HG03060 (cell line): Measurements from ENCODE around the gene TLE5.
"Not testable (repeated sequence)": the region's sequence is repeated elsewhere in the genome, so short reads cannot be mapped to it uniquely, and the experiment has no call there.

ENCODE experiments used
- ATAC-seq: cut with Tn5 transposase; IDR thresholded peaks from one replicate; pipeline ENCODE4 v1.9.1; 2021; ENCODE audit warnings: low read depth, moderate number of reproducible peaks; ENCODE audit not compliant: unreplicated experiment

The TLE5 gene

GRCh38 chr19:3027981-3028304 is 34.4 kb downstream of the TLE5 start:
- no peak for ATAC-seq

DNA sequence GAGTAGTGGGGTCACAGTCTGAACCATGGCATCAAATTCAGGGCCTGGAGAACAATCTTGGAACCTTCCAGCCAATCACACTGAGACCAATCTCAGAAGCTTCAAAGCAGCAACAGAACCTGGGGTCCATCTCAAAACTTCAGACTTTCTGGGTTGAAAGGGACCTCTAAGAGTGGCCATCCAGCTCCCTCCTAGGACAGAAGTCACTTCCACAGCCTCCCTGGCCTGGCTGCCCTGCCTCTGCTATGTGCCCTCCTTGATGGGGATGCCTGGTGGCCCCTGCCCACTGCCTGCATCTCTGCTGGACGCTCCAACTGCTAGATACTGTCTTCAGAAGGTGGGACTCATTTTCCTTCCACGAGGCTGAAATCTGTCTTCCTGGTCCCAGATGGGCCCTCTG is 35.0 kb downstream of the TLE5 start:
- ATAC-seq = no peak

- no peak for ATAC-seq
Measured at GRCh38 chr19:3026768-3027167, 35.5 kb downstream of the TLE5 start.

GRCh38 chr19:3025549-3025886 is 36.8 kb downstream of the TLE5 start:
- ATAC-seq = no peak

DNA sequence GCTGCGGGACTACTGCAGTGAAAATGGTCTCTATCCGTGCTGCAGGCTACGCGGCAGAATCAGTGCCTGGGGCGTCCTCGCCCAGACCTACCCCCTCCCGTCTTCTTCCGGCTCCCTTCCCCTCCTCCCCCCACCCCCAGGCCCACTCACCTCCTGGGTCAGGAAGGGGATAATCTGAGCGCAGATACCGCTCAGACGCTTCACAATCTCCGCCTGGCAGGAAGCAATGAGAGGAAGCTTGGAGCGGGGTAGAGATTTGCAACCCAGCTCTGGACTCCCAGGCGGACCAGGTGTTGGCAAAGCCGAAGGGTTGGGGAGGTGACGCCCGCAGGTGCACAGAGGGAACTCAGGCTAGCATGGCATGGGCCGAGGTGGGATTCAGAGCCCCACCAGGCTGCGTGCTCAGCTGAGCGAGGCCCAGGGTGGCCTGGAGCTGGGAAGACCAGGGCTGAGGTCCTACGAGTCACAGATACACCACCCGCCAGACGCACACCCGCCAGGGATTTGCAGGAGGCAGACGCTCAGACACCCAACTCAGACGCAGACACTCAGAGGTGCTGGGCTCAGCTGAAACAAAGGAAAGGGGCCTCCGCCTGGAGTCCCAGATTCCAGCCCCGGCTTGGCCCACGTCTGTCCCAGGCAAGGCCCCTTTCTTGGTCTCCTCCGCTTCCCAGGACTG is 37.3 kb downstream of the TLE5 start:
- no peak for ATAC-seq

DNA sequence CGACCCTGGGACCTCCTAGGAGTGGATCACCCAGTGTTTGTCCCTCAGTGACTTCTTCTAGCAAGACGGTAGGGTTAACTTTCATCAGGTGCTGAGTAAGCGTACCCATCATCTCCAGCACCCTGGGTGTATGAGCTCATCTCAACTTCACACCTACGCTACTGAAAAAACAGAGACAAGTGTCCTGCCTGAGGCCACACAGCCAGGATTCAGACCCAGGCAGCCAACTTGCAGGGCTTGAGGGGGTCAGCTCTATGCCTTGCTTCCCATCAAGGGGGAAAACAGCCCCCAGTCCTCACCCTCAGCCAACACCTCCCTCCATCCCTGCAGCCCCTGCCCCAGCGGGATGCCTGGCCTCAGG is 37.8 kb downstream of the TLE5 start:
- ATAC-seq = no peak

DNA sequence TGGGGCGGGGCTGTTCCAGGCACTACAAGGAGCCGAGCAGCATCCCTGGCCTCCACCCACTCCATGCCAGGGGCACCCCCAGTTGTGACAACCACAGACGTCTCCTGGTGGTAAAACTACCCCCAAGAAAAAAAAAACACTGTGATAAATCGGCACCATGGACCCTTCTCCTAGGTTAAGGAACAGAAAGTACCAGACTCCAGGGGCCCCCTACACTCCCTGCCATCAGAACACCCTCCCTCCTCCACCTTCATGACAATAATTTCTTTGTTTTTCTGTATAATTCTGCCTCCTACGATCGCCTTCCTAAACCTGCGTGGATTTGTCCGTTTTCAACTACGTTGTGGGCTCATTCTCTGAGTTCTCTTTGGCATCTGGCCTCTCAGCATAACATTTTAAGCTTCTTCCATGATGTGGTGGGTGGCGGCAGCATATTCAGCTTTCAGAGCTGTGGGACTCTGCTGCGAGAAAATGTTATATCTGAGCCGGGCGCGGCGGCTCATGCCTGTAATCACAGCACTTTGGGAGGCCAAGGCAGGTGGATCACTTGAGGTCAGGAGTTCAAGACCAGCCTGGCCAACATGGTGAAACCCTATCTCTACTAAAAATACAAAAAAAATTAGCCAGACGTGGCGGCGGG is 41.9 kb downstream of the TLE5 start:
- no peak for ATAC-seq

DNA sequence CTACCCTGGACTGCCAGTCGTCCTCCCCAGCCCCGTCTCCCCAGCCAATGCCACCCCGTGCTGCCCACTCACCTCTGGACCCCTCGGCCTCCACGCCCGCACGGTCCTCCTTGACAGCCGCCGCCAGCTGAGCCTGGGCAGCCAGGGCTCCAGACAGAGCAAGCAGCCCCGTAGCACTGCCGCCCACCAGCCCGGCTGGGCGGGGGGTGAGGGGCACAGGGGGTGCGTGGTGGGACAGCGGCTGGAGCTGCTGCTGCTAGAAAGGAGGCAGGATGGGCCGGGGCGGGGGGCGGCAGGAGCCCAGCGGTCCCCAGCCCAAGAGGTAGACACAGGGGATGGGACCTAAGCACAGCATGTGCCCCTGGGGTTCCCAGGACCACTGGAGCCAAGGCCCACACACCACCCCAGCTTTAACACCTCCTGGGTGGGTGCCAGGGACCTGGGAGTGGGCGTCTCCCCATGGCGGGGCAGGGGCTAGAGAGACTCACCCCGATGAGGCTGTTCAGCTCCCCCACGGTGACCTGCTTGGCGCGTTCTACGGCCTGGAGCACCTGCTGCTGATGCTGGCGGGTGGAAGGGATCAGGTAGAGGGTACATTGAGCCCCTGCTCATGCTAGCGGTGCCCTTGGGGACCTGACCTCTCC is 43.0 kb downstream of the TLE5 start:
- ATAC-seq = no peak

DNA sequence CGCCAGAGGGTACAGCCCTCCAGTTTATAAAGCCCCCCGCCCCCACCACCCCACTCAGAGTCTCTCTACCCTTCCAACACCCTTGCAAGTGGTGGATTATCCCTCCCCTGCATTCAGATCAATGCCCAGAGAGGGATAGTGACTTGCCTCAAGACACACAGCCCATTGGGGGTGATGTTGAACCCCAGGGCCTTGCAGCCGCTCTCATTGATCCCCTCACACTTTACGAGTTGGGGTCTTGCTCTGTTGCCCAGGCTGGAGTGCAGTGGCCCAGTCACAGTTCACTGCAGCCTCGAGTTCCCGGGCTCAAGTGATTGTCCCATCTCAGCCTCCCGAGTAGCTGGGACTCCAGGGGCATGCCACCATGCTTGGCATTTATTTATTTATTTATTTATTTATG is 44.4 kb downstream of the TLE5 start:
- ATAC-seq = no peak

DNA sequence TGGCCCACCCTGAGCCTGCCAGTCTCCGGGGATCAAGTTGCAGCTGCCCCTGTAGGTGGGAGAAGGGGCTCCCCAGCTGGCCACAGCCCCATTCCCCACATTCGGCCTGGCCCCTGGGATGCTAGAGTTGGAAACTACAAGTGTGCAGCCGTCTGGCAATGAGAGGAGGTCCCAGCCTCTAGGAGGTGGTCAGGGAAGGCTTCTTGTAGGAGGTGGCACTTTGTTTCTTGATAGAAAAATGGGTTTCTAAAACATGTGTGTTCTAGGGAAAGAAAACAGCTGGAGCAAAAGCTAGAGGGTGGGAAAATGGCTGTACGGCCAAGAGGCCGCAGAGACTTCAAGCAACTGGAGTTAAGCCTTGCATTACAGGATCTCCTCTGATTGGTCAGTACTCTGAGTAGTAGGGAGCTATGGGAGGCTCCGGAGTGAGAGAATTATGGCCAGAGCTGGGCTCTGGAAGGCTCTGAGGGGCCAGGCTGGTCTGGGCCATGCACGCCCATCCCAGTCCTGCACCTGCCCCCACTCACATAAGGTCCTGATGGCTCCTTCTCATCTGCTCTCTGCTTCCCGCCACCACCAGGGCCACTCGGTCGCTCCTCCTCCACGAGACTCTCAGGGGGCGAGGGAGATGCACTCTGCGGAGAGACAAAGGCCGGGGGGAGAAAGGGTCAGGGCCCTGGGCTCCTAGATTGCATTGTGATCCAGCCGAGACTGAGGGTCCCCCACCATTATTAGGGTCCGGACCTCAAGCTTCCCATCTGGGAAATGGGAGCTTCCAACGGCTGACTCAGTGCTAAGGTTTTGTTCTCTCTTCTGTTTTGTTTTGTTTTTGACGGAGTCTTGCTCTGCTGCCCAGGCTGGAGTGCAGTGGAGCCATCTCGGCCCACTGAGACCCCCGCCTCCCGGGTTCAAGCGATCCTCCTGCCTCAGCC is 46.9 kb downstream of the TLE5 start:
- ATAC-seq = no peak

DNA sequence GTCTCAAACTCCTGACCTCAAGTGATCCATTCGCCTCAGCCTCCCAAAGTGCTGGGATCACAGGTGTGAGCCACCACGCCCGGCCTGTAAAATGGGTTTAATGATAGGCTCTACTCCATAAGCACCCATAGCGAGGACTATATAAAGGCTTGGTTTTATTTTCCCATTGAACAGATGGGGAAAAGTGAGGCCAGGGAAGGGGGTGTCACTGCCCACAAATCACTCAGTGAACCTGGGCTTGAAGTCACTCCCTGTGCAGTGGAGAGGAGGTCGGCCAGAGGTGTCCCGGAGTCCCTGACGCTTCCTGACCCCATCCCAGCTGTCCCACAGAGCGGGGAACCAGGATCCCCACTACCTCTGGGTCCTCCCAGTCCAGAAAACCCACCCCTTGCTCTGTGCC is 48.2 kb downstream of the TLE5 start:
- no peak for ATAC-seq

DNA sequence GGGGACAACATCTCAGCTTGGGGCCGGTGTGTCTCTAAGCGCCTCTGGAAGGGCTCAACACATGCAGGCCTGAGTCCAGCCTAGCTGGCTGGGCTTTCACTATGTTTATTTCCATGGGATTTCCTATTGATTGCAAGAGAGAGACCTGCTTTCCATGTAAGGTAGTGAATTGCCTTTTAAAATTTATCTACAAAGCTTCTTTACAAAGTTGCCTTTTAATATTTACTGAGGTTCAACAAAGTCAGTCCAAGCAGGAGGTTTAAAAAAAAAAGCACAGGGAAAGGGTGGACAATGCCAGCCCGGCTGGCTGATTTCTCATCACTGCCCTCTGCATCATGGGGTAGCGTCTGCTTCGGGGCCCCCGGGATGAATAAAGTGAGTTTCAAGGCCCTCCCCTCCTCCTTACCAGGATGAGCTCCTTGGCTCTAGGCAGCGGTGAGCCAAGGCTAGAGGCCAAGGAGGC is 49.0 kb downstream of the TLE5 start:
- ATAC-seq = no peak

GRCh38 chr19:3012621-3013262 is 49.6 kb downstream of the TLE5 start:
- no peak for ATAC-seq

GRCh38 chr19:3012059-3012458 is 50.2 kb downstream of the TLE5 start:
- not testable (repeated sequence) for ATAC-seq

- no peak for ATAC-seq
Measured at GRCh38 chr19:3010871-3011270, 51.4 kb downstream of the TLE5 start.

DNA sequence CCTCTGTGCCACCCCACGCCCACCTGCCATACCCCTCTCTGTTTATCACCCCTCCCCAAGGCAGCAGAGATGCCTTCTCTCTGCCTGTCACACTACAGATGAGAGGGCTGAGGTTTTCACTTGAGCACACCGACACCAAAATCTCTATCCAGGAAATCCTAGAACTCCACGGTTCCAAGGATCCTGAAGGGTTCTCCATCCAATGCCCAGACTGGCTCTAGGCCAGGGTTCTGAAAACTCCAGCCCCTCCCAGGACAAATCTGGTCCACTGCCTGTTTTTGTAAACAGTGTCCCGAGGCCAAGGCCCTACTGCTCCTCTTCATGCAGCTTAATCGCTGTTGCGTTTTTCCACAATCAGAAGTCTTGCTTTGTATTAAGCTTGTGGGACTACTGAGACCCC is 53.3 kb downstream of the TLE5 start:
- ATAC-seq = no peak

- no peak for ATAC-seq
Measured at GRCh38 chr19:3007975-3008374, 54.3 kb downstream of the TLE5 start.

- no peak for ATAC-seq
Measured at GRCh38 chr19:3006075-3006767, 56.1 kb downstream of the TLE5 start.

DNA sequence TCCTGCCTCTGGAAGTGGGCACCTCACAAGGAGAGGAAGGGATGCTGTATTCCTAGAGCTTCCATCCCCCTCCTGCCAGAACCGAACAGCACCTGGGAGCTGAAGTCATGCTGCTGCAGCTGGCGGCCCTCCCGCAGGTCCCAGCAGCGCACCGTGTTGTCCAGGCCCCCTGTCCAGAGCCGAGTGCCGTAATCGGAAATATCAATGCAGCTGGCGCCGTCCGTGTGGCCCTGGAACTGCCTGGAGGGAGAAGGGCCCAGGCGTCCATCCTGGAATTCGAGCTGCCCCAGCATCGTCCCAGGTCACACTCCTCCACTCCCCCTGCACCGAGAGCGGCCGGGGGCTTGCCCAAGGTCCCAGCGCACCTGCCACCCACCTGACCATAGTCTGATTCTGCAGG is 57.0 kb downstream of the TLE5 start:
- ATAC-seq = no peak

GRCh38 chr19:3004522-3004921 is 57.8 kb downstream of the TLE5 start:
- ATAC-seq = no peak
